Lower leg skin (tissue), 3 donors: Measurements from ENCODE around the gene PPIA.

Source experiments
- CTCF ChIP-seq, 3 donors: fragments of 450-650 bp; IDR thresholded peaks; one replicate each; pipeline ENCODE4 v1.5.1; 2016; ENCODE audit warnings: antibody characterized with exemption in 3 of 3, mild to moderate bottlenecking in 3 of 3, moderate library complexity in 2 of 3
- POLR2A ChIP-seq, 2 donors: fragments of 450-650 bp; IDR thresholded peaks; one replicate each; pipeline ENCODE4 v1.6.1; 2016 to 2017; ENCODE audit warnings: antibody characterized with exemption in 2 of 2, mild to moderate bottlenecking in 1 of 2, moderate library complexity in 1 of 2

DNA sequence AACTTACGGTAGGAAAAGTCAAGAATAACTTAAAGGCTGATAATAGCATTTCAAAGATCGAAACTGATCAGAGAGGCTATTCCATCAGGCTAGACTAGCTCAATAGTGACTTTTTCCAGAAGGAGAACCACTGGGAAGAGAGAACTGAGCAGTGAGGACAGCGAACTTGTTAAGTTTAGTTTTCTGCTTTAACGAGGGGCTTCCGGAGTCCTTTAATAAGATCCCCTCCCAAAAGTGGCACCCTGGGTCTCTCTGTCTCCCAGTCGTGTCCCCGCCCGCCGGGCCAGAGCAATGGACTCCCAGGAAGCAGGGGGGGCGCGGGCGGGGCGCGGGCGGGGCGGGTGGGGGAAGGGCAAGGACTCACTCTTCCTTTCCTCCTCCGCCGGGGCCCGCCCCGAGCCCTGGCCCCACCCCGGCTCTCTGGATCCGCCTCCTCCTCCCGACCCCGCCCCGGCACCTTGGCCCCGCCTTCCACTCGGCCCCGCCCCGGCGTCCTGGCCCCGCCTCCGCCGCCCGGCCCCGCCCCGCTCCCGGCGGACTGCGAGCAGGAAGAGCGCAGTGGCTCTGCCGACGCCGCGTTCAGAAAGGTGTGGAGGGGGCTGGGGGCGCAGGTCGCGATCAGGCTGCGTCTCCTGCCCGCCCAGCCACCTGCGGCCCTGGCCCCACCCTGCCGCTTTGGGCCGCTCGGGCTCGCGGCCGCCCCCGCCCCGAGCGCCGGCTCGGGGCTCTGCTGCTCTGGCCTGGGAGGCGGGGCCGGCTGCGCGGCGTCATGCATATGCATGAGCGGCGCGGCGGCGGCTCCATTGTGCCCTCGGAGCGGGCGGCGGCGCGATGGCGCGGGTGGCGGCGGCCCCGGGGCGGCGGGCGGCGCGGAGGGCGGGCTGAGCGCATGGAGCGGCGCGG is 48.2 kb upstream of the PPIA start, which contains the start of gene ZMIZ2:
- TF ChIP-seq POLR2A (IDR thresholded peaks at IDR 0.05) = no peak
- TF ChIP-seq CTCF (IDR thresholded peaks at IDR 0.05) = no peak
